ENCODE results near the gene HBEGF.

HBEGF gene

DNA sequence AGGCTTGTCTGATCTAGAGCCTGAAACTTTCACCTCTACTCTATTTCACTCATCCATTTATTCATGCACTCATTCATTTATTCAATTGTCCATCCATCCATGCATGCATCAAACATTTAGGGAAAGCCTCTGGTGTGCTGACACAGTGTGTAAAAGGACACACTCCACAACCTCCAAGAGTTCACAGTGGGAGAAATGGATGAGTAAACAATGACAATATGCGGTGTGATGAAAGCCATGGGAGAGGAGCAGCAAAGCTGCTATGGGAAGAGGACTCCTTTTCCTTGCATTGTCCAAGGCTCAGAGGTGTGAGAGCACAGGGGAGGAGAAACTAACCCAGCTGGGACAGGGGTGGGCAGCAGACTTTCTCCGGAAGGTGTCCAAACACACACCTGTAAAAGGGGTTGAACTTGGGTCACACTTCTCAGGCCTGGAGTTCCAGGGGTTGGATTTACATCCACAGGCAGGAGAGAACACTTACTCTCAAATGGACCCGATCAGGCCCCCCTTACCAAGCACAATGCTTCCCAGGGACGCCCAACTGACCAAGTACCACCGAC is 22.3 kb downstream of the HBEGF start:
- peaks cover 48% of the 10 kb centered on the region for H3K4me1 Mint-ChIP-seq
- peak overlapping the region; percentile 85 to 90 (median 90) for H3K27ac Mint-ChIP-seq
- H3K36me3 Mint-ChIP-seq (ENCODE audit: low read depth), result no peaks in the 10 kb centered on the region
- peaks cover 4% of the 10 kb centered on the region for H3K27me3 Mint-ChIP-seq (ENCODE audit: low read depth)
- TF ChIP-seq CTCF (IDR thresholded peaks at IDR 0.05; ENCODE audit: unreplicated experiment in 3 of 3), result no peak
- H3K9me3 Mint-ChIP-seq, result no peaks in the 10 kb centered on the region
- no peak overlapping the region for H3K4me3 Mint-ChIP-seq

- peaks cover 48% of the 10 kb centered on the region for H3K4me1 Mint-ChIP-seq
- peaks cover 4% of the 10 kb centered on the region for H3K27me3 Mint-ChIP-seq (ENCODE audit: low read depth)
- TF ChIP-seq CTCF (IDR thresholded peaks at IDR 0.05; ENCODE audit: unreplicated experiment in 3 of 3), result no peak
- peak overlapping the region; percentile 85 to 89 (median 88) for H3K27ac Mint-ChIP-seq
- no peak overlapping the region for H3K4me3 Mint-ChIP-seq
- no peaks in the 10 kb centered on the region for H3K9me3 Mint-ChIP-seq
- H3K36me3 Mint-ChIP-seq (ENCODE audit: low read depth), result no peaks in the 10 kb centered on the region
Measured at GRCh38 chr5:140322751-140323731, 23.4 kb downstream of the HBEGF start.

GRCh38 chr5:140321796-140322195 is 24.6 kb downstream of the HBEGF start:
- H3K36me3 Mint-ChIP-seq (ENCODE audit: low read depth), result no peaks in the 10 kb centered on the region
- no peak overlapping the region for H3K4me3 Mint-ChIP-seq
- TF ChIP-seq CTCF (IDR thresholded peaks at IDR 0.05; ENCODE audit: unreplicated experiment in 3 of 3), result no peak
- peaks cover 4% of the 10 kb centered on the region for H3K27me3 Mint-ChIP-seq (ENCODE audit: low read depth)
- H3K4me1 Mint-ChIP-seq, result peaks cover 36% of the 10 kb centered on the region
- H3K27ac Mint-ChIP-seq, result peak overlapping the region; percentile 0 to 13 (median 8)
- no peaks in the 10 kb centered on the region for H3K9me3 Mint-ChIP-seq

GRCh38 chr5:140319833-140320232 is 26.6 kb downstream of the HBEGF start:
- no peaks in the 10 kb centered on the region for H3K36me3 Mint-ChIP-seq (ENCODE audit: low read depth)
- H3K4me1 Mint-ChIP-seq, result peaks cover 22% of the 10 kb centered on the region
- no peaks in the 10 kb centered on the region for H3K9me3 Mint-ChIP-seq
- H3K4me3 Mint-ChIP-seq, result no peak overlapping the region
- peaks cover 4% of the 10 kb centered on the region for H3K27me3 Mint-ChIP-seq (ENCODE audit: low read depth)
- H3K27ac Mint-ChIP-seq, result no peak overlapping the region
- no peak for TF ChIP-seq CTCF (IDR thresholded peaks at IDR 0.05; ENCODE audit: unreplicated experiment in 3 of 3)

DNA sequence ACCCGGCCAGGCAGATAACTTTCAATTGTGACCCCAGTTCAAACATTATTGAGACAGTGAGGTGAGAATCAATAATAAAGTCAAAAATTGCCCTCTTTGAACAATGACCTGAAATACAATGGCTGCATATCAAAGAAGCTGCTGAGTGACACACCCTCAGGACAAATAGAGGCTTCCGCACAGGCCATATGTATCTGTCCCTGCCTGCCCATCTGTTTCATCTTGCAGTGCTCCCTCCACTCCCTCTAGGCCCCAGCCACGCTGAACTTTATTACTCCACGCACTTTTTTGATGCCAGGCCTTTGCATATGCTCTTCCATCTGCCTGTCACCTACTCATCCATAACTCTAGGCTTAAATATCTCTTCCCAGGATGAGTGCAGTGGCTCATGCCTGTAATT is 27.6 kb downstream of the HBEGF start:
- Mint-ChIP-seq H3K4me1 (peaks cover 11% of the 10 kb centered on the region), H3K4me3 (no peak overlapping the region), H3K27ac (no peak overlapping the region), H3K9me3 (no peaks in the 10 kb centered on the region), H3K36me3 (ENCODE audit: low read depth) (no peaks in the 10 kb centered on the region), H3K27me3 (ENCODE audit: low read depth) (no peaks in the 10 kb centered on the region)
- no peak for TF ChIP-seq CTCF (IDR thresholded peaks at IDR 0.05; ENCODE audit: unreplicated experiment in 3 of 3)

Data from nephron (organoid).